Measurements from ENCODE around the gene ADGRL3.

Gene ADGRL3

GRCh38 chr4:61451935-61452334, 251.8 kb downstream of the ADGRL3 start:
- no peak overlapping the region for H3K27ac ChIP-seq
- no peak for TF ChIP-seq CTCF (conservative IDR thresholded peaks at IDR 0.05)
- TF ChIP-seq ZFX (IDR thresholded peaks at IDR 0.05), result no peak

GRCh38 chr4:61461956-61462355, 261.8 kb downstream of the ADGRL3 start:
- H3K27ac ChIP-seq, result no peak overlapping the region
- TF ChIP-seq ZFX (IDR thresholded peaks at IDR 0.05), result no peak
- no peak for TF ChIP-seq CTCF (conservative IDR thresholded peaks at IDR 0.05)

- H3K27ac ChIP-seq, result no peak overlapping the region
- TF ChIP-seq ZFX (IDR thresholded peaks at IDR 0.05), result no peak
- no peak for TF ChIP-seq CTCF (conservative IDR thresholded peaks at IDR 0.05)
Observed at GRCh38 chr4:61462451-61463326, 262.6 kb downstream of the ADGRL3 start.

GRCh38 chr4:61468024-61468720, 268.0 kb downstream of the ADGRL3 start:
- H3K27ac ChIP-seq, result no peak overlapping the region
- TF ChIP-seq ZFX (IDR thresholded peaks at IDR 0.05) (no peak), CTCF (conservative IDR thresholded peaks at IDR 0.05) (no peak)

- H3K27ac ChIP-seq, result no peak overlapping the region
- TF ChIP-seq CTCF (conservative IDR thresholded peaks at IDR 0.05), result no peak
- no peak for TF ChIP-seq ZFX (IDR thresholded peaks at IDR 0.05)
Observed at GRCh38 chr4:61473306-61473705, 273.2 kb downstream of the ADGRL3 start.

GRCh38 chr4:61478340-61478739, 278.2 kb downstream of the ADGRL3 start:
- H3K27ac ChIP-seq, result no peak overlapping the region
- TF ChIP-seq ZFX (IDR thresholded peaks at IDR 0.05) (no peak), CTCF (conservative IDR thresholded peaks at IDR 0.05) (no peak)

- no peak overlapping the region for H3K27ac ChIP-seq
- no peak for TF ChIP-seq CTCF (conservative IDR thresholded peaks at IDR 0.05)
- TF ChIP-seq ZFX (IDR thresholded peaks at IDR 0.05), result no peak
Observed at GRCh38 chr4:61485056-61485455, 284.9 kb downstream of the ADGRL3 start.
